Stimulated activated CD8-positive, alpha-beta memory T cell treated with anti-CD3 and anti-CD28 coated beads, Interleukin-7, amount 100 ng/mL, for 48 hours (primary cell): Measurements from ENCODE around the gene SH3TC1.

Experiments used
- DNase-seq, 2 donors: peaks; one replicate each; pipeline ENCODE4 v3.0.0-alpha.2; 2020; ENCODE audit warnings: low read depth in 1 of 2; ENCODE audit errors: extremely low read depth in 1 of 2

The SH3TC1 gene

DNA sequence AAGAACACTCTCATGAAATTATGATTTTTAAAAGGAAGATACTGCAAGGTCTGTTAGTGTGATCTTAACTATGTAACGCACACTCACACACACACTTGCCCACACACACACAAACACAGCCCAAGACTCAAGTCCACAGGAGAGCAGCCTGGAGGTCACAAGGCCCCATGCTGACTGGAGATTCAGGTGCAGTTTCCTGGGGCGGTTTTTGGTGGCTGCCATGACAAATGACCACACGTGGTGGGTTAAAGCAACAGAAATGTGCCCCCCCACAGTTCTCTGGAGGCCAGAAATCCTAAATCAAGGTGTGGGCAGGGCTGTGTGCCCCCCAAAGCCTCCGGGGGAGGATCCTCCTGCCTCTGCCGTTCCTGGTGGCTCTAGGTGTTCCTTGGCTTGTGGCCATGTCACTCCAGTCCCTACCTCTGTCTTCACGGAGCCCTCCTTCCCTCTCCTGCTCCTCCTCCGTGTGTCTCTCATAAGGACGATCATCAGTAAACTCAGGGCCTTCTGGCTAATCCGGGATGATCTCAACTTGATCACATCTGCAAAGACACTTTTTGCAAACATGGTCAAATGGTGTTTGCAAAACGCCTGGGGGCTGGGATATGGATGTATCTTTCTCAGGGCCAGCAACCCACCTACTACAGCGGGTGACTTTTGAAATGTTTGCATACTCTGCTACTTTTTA is 60.8 kb downstream of the SH3TC1 start:
- no peak for DNase-seq

DNA sequence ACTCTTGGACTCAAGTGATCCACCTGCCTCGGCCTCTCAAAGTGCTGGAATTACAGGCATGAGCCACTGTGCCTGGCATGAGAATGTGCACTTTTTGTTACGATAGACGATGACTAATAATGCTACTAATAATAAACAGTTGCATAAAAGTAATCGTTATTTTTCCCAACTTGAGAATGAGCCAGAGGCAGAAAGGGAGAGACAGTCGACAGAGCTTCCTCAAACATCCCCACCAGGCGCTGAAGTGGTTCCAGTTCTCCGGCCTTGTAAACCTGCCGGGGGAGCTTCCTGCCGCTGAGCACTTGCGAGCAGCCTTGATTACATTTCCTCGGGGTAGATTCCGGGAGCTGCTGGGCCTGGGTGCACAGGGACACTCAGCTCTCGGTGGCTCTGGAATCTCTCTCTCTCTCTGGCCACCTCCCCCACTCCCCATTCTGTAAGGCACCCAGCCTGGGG is 61.6 kb downstream of the SH3TC1 start:
- no peak for DNase-seq

DNA sequence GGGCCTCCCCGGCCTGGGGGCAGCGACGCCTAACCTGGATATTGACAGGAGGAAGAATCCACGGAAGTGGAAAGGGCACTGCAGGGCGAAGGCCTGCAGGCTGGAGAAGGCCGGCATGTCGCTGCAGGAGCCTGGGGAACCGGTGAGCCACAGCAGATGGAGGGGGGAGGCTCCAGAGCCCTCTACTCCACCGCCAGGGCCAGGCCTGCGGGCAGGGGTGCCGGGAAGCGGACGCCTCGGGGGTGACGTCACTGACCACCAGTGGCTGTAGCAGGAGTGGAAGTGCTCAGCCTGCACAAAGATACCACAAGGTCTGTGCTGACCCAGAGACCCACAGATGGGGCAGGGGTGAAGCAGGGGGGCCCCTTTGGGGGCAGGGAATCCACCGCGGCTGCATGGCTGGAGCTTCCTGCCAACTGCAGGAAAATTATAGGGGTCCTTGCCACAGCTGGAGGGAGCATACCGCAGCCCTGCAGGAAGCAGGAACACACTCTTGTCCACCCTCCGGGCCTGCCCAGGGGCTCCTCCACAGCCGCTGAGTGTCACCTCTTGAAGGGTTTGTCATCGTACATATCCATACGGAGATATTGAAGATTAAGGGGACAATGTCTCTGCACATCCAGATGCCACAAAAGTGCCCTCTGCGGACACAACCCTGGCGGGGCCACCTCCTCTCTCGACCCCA is 62.9 kb downstream of the SH3TC1 start:
- no peak for DNase-seq

GRCh38 chr4:8262637-8263322 is 63.7 kb downstream of the SH3TC1 start:
- no peak for DNase-seq

DNA sequence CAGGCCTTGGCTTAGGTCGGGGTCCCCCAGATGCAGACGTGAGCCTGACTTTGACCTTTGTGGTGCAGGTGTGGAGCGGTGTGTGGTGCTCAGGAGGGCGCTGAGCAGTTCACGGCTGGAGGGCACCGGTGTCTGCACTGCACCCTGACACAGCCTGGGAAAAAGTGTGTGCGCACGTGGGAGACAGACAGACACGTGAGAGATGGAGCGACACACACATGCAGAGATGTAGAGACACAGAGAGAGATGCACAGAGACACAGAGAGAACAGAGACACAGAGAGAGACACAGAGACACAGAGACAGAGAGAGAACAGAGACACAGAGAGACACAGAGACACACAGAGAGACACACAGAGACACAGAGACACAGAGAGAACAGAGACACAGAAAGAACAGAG is 64.3 kb downstream of the SH3TC1 start:
- no peak for DNase-seq

DNA sequence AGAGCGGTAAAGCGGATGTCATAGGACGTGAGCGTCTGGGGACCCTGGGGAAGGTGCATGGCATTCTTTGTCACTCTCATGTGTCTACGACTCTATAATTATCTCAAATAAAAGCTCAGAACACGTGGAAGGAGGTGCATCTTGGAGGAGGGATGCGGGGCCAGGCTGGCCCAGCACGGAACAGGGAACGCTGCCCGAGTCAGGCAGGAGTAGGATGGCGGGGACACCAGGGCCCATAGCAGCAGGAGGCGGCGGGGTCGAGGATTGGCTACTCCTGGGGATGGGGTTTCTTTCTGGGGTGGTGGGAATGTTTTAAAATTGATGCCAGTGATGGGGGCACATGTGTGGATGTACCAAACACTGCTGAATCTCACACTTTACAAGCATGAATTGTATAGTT is 65.0 kb downstream of the SH3TC1 start:
- no peak for DNase-seq

GRCh38 chr4:8265171-8265929 is 66.3 kb downstream of the SH3TC1 start:
- no peak for DNase-seq

GRCh38 chr4:8266088-8266487 is 67.0 kb downstream of the SH3TC1 start:
- DNase-seq, result no peak

GRCh38 chr4:8266508-8266907 is 67.4 kb downstream of the SH3TC1 start:
- DNase-seq, result no peak

DNA sequence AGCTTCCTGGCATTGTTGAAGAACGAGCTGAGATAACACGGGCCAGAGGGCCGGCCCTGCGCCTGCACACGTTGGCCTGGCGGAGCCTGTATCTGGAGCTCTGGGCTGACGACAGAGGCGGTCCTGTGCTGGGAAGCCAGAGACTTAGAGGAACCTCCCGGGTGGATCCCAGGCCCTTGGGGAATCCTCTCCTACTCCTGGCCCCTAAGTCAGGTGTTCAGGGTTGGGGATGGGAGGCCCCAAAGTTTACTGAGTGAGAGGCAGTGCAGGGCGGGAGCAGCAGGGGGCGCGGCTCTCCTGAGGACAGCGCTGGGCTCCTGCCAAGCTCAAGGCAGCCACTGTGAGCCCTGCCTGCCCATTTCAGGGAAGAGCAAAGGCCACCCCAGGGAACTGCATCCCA is 68.0 kb downstream of the SH3TC1 start:
- no peak for DNase-seq

- no peak for DNase-seq
Observed at GRCh38 chr4:8268211-8268610, 69.1 kb downstream of the SH3TC1 start.

DNA sequence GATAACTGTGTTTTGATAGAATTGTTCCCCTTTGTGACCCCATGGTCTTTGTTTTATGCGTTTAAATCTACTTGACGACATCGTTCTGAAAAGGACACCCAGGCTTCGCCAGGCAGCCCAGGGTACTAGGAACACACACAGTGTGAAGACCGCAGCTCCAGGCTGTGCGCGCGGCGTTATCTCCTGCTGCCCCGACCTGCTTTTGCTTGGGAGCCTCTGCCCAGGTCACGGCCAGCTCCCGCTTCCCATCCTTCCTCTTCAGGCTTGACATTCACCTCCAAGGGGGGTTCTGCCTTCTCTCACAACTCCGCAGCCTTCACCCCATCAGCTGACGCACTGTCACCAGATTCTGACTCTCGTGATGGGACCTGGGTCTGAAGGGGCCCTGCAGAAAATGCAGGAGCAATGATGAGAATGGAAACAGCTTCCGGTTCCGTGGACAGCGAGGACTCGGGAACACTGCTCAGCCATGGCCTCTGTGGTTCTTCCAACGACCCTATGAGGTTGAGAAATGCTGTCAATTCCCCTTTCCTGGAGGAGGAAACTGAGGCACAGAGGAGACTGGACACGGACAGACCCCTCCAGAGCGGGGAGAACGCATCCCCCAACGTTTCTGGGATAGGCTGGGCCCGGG is 69.9 kb downstream of the SH3TC1 start:
- DNase-seq, result no peak

DNA sequence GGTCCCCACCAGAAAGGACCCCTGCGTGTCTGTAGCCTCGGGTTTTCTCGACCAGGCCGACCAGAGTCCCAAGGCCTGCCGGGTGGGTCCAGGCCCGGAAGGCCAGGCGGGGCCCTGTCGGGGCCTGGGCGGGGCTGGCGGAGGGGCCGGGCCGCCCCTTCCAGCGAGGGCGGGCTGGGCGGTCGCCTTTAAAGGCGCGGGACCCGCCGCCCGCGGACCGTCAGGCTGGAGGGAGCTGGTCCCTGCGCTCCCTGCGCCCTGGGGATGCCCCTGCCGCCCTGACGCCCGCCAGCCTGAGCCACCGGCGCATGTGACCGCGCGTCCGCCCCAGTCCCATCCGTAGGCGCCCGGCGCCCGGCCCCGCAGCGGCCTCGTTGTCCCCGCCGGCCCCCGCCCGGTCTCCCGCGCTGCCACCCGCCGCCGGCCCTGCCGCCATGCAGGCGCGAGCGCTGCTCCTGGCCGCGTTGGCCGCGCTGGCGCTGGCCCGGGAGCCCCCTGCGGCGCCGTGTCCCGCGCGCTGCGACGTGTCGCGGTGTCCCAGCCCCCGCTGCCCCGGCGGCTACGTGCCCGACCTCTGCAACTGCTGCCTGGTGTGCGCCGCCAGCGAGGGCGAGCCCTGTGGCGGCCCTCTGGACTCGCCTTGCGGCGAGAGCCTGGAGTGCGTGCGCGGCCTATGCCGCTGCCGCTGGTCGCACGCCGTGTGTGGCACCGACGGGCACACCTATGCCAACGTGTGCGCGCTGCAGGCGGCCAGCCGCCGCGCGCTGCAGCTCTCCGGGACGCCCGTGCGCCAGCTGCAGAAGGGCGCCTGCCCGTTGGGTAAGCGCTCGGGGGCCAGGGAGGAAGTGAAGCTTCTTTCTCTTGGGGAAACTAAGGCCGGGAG is 70.7 kb downstream of the SH3TC1 start, which contains the start of gene HTRA3:
Gene HTRA3 (plus strand): TSS at position 220 of the 883 bp plus-strand sequence. CDS start 215 bp downstream, at position 435.
- no peak for DNase-seq

- no peak for DNase-seq
Observed at GRCh38 chr4:8270418-8270771, 71.3 kb downstream of the SH3TC1 start.

DNA sequence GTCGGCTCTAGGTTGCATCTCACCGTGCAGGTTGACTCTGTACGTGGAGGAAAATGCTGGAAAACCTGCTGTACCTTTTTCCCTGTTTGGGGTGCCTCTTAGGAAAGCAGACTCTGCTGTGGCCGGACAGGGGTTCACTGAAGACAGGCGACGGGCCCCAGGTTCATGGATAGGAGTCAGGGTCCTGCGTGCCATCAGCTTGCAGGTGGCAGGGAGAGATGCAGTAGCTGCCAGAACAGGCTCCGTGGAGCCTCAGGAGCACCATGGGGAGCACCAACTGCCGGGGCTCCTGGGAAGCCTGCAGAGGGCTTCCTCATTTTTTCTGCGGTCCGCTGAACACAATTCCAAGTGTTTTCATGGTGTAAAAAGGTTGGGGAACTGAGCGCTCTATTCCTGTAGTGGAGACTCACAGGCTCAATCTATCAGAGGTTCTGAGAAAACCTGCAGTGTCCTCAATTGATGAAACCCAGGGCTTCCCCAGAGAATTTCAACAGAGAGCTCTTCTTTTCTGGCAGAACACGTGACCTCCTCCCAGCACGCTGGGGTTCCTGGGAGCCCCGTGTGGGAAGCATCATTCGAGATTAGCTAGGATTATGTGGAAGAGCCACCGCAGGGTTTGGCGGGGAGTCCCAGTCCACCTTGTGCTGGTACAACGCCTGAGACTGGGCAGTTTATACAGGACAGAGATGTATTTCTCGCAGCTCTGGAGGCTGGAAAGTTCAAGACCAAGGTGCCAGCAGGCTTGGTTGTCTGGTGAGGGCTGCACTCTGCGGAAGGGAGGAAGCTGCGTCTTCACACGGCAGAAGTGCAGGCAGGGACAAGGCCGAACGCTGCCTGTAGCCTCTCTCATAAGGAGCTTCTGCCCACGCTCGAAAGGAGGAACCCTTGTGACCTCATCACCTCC is 72.1 kb downstream of the SH3TC1 start:
- DNase-seq, result no peak

DNA sequence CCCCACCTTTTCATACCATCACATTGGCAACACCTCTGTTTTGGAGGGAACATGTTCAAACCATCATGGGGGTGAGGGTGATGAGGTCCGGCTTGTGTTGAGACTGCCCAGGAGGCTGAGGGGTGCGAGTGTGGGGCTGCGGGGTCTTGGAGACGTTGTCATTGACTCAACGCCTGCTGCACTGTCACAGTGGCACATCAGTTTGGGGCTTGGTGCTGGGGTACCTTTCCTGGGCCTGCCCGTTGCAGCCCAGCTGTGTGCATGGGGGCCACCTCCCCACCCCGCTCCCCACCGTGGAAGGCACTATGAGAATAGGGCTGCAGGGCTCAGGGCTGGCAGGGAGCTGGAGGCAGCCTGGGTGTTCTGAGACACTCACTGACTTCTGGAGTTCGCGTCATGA is 72.7 kb downstream of the SH3TC1 start:
- no peak for DNase-seq

GRCh38 chr4:8272472-8273428 is 73.7 kb downstream of the SH3TC1 start:
- no peak for DNase-seq

GRCh38 chr4:8273450-8273849 is 74.4 kb downstream of the SH3TC1 start:
- no peak for DNase-seq
